B cell (primary cell): ENCODE data around the gene COL17A1.

Experiments
- CTCF ChIP-seq: fragments of 200-600 bp; IDR thresholded peaks from one replicate; pipeline ENCODE4 v1.8.0; 2022; ENCODE audit warnings: antibody characterized with exemption, mild to moderate bottlenecking
- EZH2 ChIP-seq: IDR thresholded peaks from 2 replicates; pipeline ENCODE4 v1.6.1; 2012; ENCODE audit warnings: borderline replicate concordance, low read depth, mild to moderate bottlenecking, moderate library complexity, low read length; ENCODE audit not compliant: insufficient read depth, poor library complexity, severe bottlenecking

- no peak for TF ChIP-seq CTCF
- no peak for TF ChIP-seq EZH2
Measured at GRCh38 chr10:104077663-104078151, 8.0 kb downstream of the COL17A1 start.
